Measurements from ENCODE around the gene INHBC.

Gene INHBC

DNA sequence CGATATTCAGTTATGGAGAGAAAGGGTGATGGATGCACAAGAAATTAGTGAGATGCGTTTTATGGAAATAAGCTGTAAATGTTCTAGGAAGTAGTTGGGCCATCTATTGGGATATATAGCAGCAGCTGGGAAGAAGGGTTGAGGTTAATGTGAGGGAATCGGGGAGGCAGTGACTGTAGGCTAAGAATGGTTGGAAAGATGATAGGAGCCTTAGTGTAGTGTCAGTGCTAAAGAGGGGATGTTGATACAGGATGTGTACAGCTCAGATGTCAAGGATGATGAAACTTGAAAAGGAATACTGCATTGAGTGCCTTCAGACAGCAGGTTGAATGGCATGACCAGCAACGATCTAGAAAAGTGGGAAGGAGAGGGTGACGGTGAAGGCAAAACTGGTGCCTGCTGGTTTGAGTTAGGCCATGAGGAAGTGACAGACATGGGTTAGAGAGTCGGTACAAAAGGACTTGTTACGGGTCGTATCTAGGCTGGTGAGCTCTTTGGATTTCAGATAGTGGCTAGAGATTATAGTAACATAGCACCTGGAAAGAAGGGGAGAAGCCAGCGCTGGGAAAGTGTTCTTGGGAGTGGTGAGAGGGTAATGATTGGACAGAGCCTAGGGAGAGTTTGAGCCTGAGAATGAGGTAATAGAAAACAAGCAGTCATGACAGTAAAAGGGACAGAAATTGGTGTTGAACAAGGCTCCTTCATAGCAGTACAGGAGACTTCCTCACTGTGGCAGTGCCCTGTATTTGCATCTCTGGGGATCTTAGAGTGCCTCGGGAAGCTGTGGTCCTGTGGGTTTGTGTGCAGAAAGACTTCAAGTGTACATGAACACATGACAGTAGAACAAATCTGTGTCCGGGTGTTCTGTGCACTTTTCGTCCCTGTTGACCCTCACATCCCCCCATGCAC, 62.9 kb downstream of the INHBC start:
- no peaks in the 10 kb centered on the region for H3K9me3 ChIP-seq (ENCODE audit: severe bottlenecking)
- peaks cover 81% of the 10 kb centered on the region for H3K36me3 ChIP-seq
- no peak for DNase-seq
- H3K27me3 ChIP-seq (ENCODE audit: insufficient read depth, low read depth, severe bottlenecking) = no peaks in the 10 kb centered on the region
- TF ChIP-seq CTCF (IDR thresholded peaks at IDR 0.05; ENCODE audit: low read depth, low read length) = no peak
- H3K27ac ChIP-seq = no peak overlapping the region
- H3K4me3 ChIP-seq (ENCODE audit: low read depth, low read length) = no peak overlapping the region

- no peak overlapping the region for H3K4me3 ChIP-seq (ENCODE audit: low read depth, low read length)
- DNase-seq = no peak
- no peaks in the 10 kb centered on the region for H3K27me3 ChIP-seq (ENCODE audit: insufficient read depth, low read depth, severe bottlenecking)
- no peak overlapping the region for H3K27ac ChIP-seq
- peaks cover 82% of the 10 kb centered on the region for H3K36me3 ChIP-seq
- H3K9me3 ChIP-seq (ENCODE audit: severe bottlenecking) = no peaks in the 10 kb centered on the region
- no peak for TF ChIP-seq CTCF (IDR thresholded peaks at IDR 0.05; ENCODE audit: low read depth, low read length)
Measured at GRCh38 chr12:57498132-57498502, 63.5 kb downstream of the INHBC start.

GRCh38 chr12:57498571-57498970, 64.0 kb downstream of the INHBC start:
- H3K27me3 ChIP-seq (ENCODE audit: insufficient read depth, low read depth, severe bottlenecking) = no peaks in the 10 kb centered on the region
- TF ChIP-seq CTCF (IDR thresholded peaks at IDR 0.05; ENCODE audit: low read depth, low read length) = no peak
- H3K4me3 ChIP-seq (ENCODE audit: low read depth, low read length) = no peak overlapping the region
- DNase-seq = no peak
- no peak overlapping the region for H3K27ac ChIP-seq
- no peaks in the 10 kb centered on the region for H3K9me3 ChIP-seq (ENCODE audit: severe bottlenecking)
- H3K36me3 ChIP-seq = peaks cover 86% of the 10 kb centered on the region

GRCh38 chr12:57500213-57500612, 65.6 kb downstream of the INHBC start:
- peaks cover 94% of the 10 kb centered on the region for H3K36me3 ChIP-seq
- DNase-seq = no peak
- H3K4me3 ChIP-seq (ENCODE audit: low read depth, low read length) = no peak overlapping the region
- H3K27ac ChIP-seq = no peak overlapping the region
- no peaks in the 10 kb centered on the region for H3K27me3 ChIP-seq (ENCODE audit: insufficient read depth, low read depth, severe bottlenecking)
- no peaks in the 10 kb centered on the region for H3K9me3 ChIP-seq (ENCODE audit: severe bottlenecking)
- TF ChIP-seq CTCF (IDR thresholded peaks at IDR 0.05; ENCODE audit: low read depth, low read length) = no peak
